SU-DHL-6 (cell line): ENCODE data around the gene MICAL3.

Experiments used
- H2AFZ ChIP-seq: fragments of 200-600 bp; sonication (generic); 2 replicates; pipeline ENCODE4 v1.6.1; 2014; ENCODE audit warnings: low read depth, mild to moderate bottlenecking, moderate library complexity, mixed read lengths, antibody characterized with exemption, low read length; ENCODE audit not compliant: severe bottlenecking
- H3F3A ChIP-seq: fragments of 200-600 bp; shearing (Covaris generic); 2 replicates; pipeline ENCODE4 v1.6.0; 2016; ENCODE audit warnings: antibody characterized with exemption, mild to moderate bottlenecking; ENCODE audit not compliant: insufficient read depth
- H3K27ac ChIP-seq: fragments of 200-600 bp; sonication (generic); 2 replicates; pipeline ENCODE4 v1.5.1; 2016; ENCODE audit warnings: low read depth, mild to moderate bottlenecking, low read length, moderate library complexity, mixed read lengths
- H3K27me3 ChIP-seq: fragments of 200-600 bp; sonication (generic), shearing (Covaris generic); 2 replicates; pipeline ENCODE4 v1.6.0; 2014; ENCODE audit warnings: mild to moderate bottlenecking, low read length
- H3K36me3 ChIP-seq: fragments of 200-600 bp; sonication (generic); 2 replicates; pipeline ENCODE4 v1.6.1; 2014; ENCODE audit warnings: mild to moderate bottlenecking, low read length, mixed read lengths
- H3K4me2 ChIP-seq: fragments of 300-600, 200-600 bp; shearing (Covaris generic), sonication (generic); 2 replicates; pipeline ENCODE4 v1.6.0; 2014; ENCODE audit warnings: low read length, low read depth, mild to moderate bottlenecking; ENCODE audit not compliant: poor library complexity, severe bottlenecking
- H3K4me3 ChIP-seq: fragments of 200-600 bp; sonication (generic); 2 replicates; pipeline ENCODE4 v1.5.1; 2014; ENCODE audit warnings: antibody characterized with exemption, low read length, mild to moderate bottlenecking, mixed read lengths; ENCODE audit not compliant: insufficient read depth, poor library complexity, severe bottlenecking
- H3K79me2 ChIP-seq: fragments of 200-600 bp; sonication (generic); 2 replicates; pipeline ENCODE4 v1.6.1; 2014; ENCODE audit warnings: mild to moderate bottlenecking, low read length, moderate library complexity; ENCODE audit not compliant: insufficient read depth
- H3K9ac ChIP-seq: fragments of 200-600 bp; sonication (generic); 2 replicates; pipeline ENCODE4 v1.7.0; 2014; ENCODE audit warnings: mild to moderate bottlenecking, low read length
- H3K9me2 ChIP-seq: fragments of 200-600 bp; sonication (generic); replicated peaks from 2 replicates; pipeline ENCODE4 v1.6.1; 2014; ENCODE audit warnings: low read length; ENCODE audit not compliant: insufficient read depth
- H3K9me3 ChIP-seq: fragments of 200-600 bp; sonication (generic); 2 replicates; pipeline ENCODE4 v1.6.1; 2014; ENCODE audit warnings: low read length, mixed read lengths; ENCODE audit not compliant: insufficient read depth
- H4K20me1 ChIP-seq: fragments of 200-600 bp; sonication (generic); 2 replicates; pipeline ENCODE4 v1.6.1; 2014; ENCODE audit warnings: low read depth, mild to moderate bottlenecking, antibody characterized with exemption, low read length, moderate library complexity, mixed read lengths
- CTCF ChIP-seq: fragments of 200-600 bp; sonication (generic); IDR thresholded peaks from one replicate; pipeline ENCODE4 v1.5.1; 2017; ENCODE audit warnings: antibody characterized with exemption, mild to moderate bottlenecking, low read length, moderate library complexity; ENCODE audit not compliant: insufficient read depth, poor library complexity, severe bottlenecking
- EZH2phosphoT487 ChIP-seq: fragments of 200-600 bp; sonication (generic), shearing (Covaris generic); conservative IDR thresholded peaks from 2 replicates; pipeline ENCODE4 v1.6.1; 2018; ENCODE audit warnings: mild to moderate bottlenecking, antibody characterized with exemption, low read length, moderate library complexity, mixed read lengths

The MICAL3 gene

GRCh38 chr22:17981497-17981896 lies 42.9 kb downstream of the MICAL3 start:
- Histone ChIP-seq H3K9me3 (no peaks in the 10 kb centered on the region), H3K9me2 (no peaks in the 10 kb centered on the region), H3K36me3 (no peaks in the 10 kb centered on the region), H3K4me3 (no peak overlapping the region), H3K9ac (no peak overlapping the region), H3K27ac (no peak overlapping the region), H3K27me3 (no peaks in the 10 kb centered on the region), H3K4me2 (no peak overlapping the region), H4K20me1 (no peaks in the 10 kb centered on the region), H2AFZ (no peak overlapping the region), H3K79me2 (peaks cover 83% of the 10 kb centered on the region), H3F3A (no peaks in the 10 kb centered on the region)
- TF ChIP-seq EZH2phosphoT487 = no peak
- TF ChIP-seq CTCF = no peak

- Histone ChIP-seq H3K9ac (no peak overlapping the region), H4K20me1 (no peaks in the 10 kb centered on the region), H2AFZ (no peak overlapping the region), H3K36me3 (no peaks in the 10 kb centered on the region), H3K27me3 (no peaks in the 10 kb centered on the region), H3K79me2 (peaks cover 82% of the 10 kb centered on the region), H3K4me3 (no peak overlapping the region), H3F3A (no peaks in the 10 kb centered on the region), H3K9me3 (no peaks in the 10 kb centered on the region), H3K27ac (no peak overlapping the region), H3K4me2 (no peak overlapping the region), H3K9me2 (no peaks in the 10 kb centered on the region)
- TF ChIP-seq CTCF (no peak), EZH2phosphoT487 (no peak)
These were observed 43.7 kb downstream of the MICAL3 start for GRCh38 chr22:17980638-17981051.

DNA sequence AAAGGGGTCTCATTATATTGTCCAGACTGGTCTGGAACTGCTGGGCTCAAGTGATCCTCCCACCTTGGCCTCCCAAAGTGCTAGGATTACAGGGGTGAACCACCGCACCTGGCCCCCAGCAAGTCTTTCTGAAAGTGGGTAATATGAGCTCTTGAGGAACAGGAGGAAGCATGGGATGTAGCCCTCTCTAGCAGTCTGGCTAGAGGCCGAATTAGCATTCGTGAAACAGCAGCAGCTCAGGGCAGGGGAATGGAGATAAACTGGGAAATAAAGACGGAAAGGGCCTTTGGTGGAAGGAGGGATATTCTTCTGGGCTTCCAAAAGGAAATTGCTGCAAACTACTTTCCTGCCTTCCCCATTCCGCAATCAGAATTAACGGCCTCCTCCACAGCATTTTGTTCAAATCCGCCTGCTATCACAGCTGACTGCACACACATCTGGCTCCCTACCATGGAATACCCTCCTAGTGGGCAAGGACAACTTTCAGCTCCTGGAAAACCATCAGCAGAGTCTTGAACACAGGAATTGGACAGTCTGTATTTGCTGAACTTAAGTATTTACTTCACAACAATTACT lies 44.3 kb downstream of the MICAL3 start:
- Histone ChIP-seq H3K4me2 (no peak overlapping the region), H3F3A (no peaks in the 10 kb centered on the region), H3K9me2 (no peaks in the 10 kb centered on the region), H3K79me2 (peaks cover 84% of the 10 kb centered on the region), H2AFZ (no peak overlapping the region), H4K20me1 (no peaks in the 10 kb centered on the region), H3K36me3 (no peaks in the 10 kb centered on the region), H3K9me3 (no peaks in the 10 kb centered on the region), H3K9ac (no peak overlapping the region), H3K27me3 (no peaks in the 10 kb centered on the region), H3K4me3 (no peak overlapping the region), H3K27ac (no peak overlapping the region)
- TF ChIP-seq CTCF (no peak), EZH2phosphoT487 (no peak)
